ENCODE data around the gene KNG1. TPM values are rescaled to one million over a fixed set of nuclear protein-coding genes. Genes with fewer than 3 reads are reported as not detected.

KNG1 gene
- total RNA-seq, 6 donors from 2014 or later: 0.46 to 0.51 TPM; not detected in 4

DNA sequence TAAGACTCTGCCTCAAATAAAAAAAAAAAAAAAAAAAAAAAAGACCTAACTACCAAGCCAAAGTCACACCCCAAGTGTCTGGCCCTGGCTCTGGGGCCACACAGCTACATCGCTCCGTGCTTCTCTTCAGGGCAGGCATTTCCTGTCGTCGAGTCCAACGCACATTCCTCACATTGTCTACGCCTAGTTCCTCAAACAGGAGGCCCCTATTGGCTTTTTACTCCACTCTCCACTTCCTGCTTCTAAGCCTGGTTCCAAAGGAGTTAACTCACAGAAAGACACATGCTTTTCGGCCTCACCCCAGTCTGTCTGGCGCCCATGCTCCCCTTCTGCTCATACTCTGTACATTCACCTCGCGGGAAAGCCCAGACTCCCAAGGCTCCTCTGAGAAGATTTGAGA lies 28.8 kb downstream of the KNG1 start:
- WGBS, 2 donors: 14 to 18% methylated on average over 10 of the region's 10 CpGs
- ATAC-seq (ENCODE audit: low FRiP score in 2 of 2): peak; percentile 88 to 90
- Histone ChIP-seq H3K36me3 (no peaks in the 10 kb centered on the region), H3K27me3 (no peaks in the 10 kb centered on the region), H3K27ac (peak overlapping the region in 1 of 4 donors; percentile 14), H3K9me3 (no peaks in the 10 kb centered on the region), H3K4me1 (peaks cover 0 to 6% (median 1%) of the 10 kb centered on the region in 4 donors), H3K4me3 (no peak overlapping the region)
- peak in 1 of 2 donors; percentile 55 for DNase-seq
- no peak for TF ChIP-seq POLR2AphosphoS5 (IDR thresholded peaks at IDR 0.05)
- TF ChIP-seq EP300 (IDR thresholded peaks at IDR 0.05): no peak
- TF ChIP-seq POLR2A (IDR thresholded peaks at IDR 0.05): no peak
- TF ChIP-seq, protein P1, sequence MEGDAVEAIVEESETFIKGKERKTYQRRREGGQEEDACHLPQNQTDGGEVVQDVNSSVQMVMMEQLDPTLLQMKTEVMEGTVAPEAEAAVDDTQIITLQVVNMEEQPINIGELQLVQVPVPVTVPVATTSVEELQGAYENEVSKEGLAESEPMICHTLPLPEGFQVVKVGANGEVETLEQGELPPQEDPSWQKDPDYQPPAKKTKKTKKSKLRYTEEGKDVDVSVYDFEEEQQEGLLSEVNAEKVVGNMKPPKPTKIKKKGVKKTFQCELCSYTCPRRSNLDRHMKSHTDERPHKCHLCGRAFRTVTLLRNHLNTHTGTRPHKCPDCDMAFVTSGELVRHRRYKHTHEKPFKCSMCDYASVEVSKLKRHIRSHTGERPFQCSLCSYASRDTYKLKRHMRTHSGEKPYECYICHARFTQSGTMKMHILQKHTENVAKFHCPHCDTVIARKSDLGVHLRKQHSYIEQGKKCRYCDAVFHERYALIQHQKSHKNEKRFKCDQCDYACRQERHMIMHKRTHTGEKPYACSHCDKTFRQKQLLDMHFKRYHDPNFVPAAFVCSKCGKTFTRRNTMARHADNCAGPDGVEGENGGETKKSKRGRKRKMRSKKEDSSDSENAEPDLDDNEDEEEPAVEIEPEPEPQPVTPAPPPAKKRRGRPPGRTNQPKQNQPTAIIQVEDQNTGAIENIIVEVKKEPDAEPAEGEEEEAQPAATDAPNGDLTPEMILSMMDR (IDR thresholded peaks at IDR 0.05): no peak

DNA sequence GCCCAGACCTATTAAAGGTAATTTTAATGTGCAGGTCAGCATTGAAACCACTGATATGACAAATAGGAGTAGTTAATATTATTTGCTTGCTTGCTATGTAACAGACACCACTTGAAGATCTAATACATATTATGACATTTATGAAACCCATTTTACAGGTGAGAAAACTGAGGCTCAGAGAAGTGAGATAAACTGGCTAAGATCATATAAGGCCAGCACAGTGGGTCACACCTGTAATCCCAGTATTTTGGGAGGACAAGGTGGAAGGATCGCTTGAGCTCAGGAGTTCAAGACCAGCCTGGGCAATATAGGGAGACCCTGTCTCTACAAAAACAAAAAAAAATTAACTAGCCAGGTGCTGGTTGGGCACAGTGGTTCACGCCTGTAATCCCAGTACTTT lies 33.2 kb downstream of the KNG1 start:
- 97 to 100% methylated on average over 2 of the region's 2 CpGs for WGBS, 2 donors
- Histone ChIP-seq H3K36me3 (no peaks in the 10 kb centered on the region), H3K27ac (no peak overlapping the region), H3K27me3 (no peaks in the 10 kb centered on the region), H3K9me3 (no peaks in the 10 kb centered on the region), H3K4me1 (peaks cover 0 to 7% (median 3%) of the 10 kb centered on the region in 4 donors), H3K4me3 (no peak overlapping the region)
- TF ChIP-seq POLR2A (IDR thresholded peaks at IDR 0.05) (no peak), EP300 (IDR thresholded peaks at IDR 0.05) (no peak), POLR2AphosphoS5 (IDR thresholded peaks at IDR 0.05) (no peak)
- TF ChIP-seq, protein P1 (IDR thresholded peaks at IDR 0.05): no peak
- DNase-seq: no peak
- ATAC-seq (ENCODE audit: low FRiP score in 2 of 2): no peak

DNA sequence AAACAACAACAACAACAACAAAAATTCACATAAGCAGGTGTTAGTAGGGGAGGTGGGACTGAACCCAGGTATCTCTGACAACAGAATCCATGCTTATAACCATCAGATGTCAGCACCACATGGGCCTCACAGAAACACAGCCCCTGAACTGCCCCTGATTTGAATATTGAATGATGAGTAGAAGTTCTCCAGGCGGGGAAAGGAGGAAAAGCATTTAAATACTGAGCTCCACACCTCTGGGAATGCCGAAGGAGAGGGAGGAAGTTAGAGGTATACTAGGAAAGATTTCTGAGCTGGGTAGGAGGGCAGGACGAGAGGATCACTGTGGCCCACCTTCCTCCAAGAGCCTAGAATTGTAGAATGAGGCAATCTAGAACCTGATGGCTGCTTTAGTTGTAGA lies 34.3 kb downstream of the KNG1 start:
- ATAC-seq (ENCODE audit: low FRiP score in 2 of 2): no peak
- Histone ChIP-seq H3K4me1 (peaks cover 0 to 4% (median 0%) of the 10 kb centered on the region in 4 donors), H3K27me3 (no peaks in the 10 kb centered on the region), H3K9me3 (no peaks in the 10 kb centered on the region), H3K4me3 (no peak overlapping the region), H3K36me3 (no peaks in the 10 kb centered on the region), H3K27ac (no peak overlapping the region)
- no peak for DNase-seq
- 66 to 68% methylated on average over 3 of the region's 3 CpGs for WGBS, 2 donors
- TF ChIP-seq POLR2AphosphoS5 (IDR thresholded peaks at IDR 0.05): no peak
- TF ChIP-seq POLR2A (IDR thresholded peaks at IDR 0.05): no peak
- TF ChIP-seq, protein P1 (IDR thresholded peaks at IDR 0.05): no peak
- no peak for TF ChIP-seq EP300 (IDR thresholded peaks at IDR 0.05)

DNA sequence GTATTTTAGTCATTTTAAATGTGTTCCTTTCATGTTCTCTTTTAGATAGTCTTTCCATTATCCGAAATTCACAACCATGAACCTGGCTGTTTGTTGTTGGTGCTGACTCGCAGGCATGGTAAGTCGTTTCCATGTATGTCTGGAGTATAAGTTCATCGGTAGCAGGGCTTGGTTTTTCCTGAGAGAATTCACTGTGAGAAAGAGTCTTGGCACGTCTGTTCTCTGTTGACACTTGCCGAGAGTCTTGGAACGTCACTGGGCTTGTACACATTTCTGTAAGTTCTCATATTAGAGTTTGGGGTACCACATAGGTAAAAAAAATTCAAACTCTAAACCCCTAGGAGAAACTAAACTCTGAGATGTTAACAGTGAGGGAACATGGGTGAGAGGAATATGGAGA lies 36.8 kb downstream of the KNG1 start:
- no peaks in the 10 kb centered on the region for H3K27me3 ChIP-seq
- TF ChIP-seq, protein P1 (IDR thresholded peaks at IDR 0.05): no peak
- TF ChIP-seq POLR2A (IDR thresholded peaks at IDR 0.05): no peak
- TF ChIP-seq POLR2AphosphoS5 (IDR thresholded peaks at IDR 0.05): no peak
- no peak for TF ChIP-seq EP300 (IDR thresholded peaks at IDR 0.05)
- H3K36me3 ChIP-seq: no peaks in the 10 kb centered on the region
- 70 to 90% methylated on average over 7 of the region's 7 CpGs for WGBS, 2 donors
- H3K9me3 ChIP-seq: no peaks in the 10 kb centered on the region
- H3K4me1 ChIP-seq: peaks cover 0 to 4% (median 0%) of the 10 kb centered on the region in 4 donors
- no peak overlapping the region for H3K4me3 ChIP-seq
- ATAC-seq (ENCODE audit: low FRiP score in 2 of 2) (no peak), DNase-seq (no peak)
- no peak overlapping the region for H3K27ac ChIP-seq

DNA sequence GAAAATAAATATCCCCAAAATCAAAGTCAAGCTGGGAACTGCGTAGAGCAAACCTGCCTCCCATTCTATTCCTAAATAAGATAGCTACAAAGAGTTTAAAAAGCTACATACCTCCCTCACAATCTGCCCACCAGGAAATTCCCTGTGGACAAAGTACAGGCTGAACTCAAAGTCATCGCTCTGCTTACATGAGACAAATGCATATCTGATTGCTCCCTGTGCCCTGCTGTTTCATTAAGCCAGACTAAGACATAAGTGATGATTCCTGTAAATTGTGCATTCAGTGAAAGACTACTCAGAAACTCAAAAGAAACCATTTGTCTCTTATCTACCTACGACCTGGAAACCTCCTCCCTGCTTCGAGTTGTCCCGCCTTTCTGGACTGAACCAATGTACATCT lies 37.7 kb downstream of the KNG1 start:
- WGBS, 2 donors: 88 to 95% methylated on average over 5 of the region's 5 CpGs
- no peaks in the 10 kb centered on the region for H3K9me3 ChIP-seq
- no peaks in the 10 kb centered on the region for H3K27me3 ChIP-seq
- DNase-seq: no peak
- TF ChIP-seq, protein P1 (IDR thresholded peaks at IDR 0.05): no peak
- TF ChIP-seq EP300 (IDR thresholded peaks at IDR 0.05): no peak
- TF ChIP-seq POLR2A (IDR thresholded peaks at IDR 0.05): no peak
- no peak for TF ChIP-seq POLR2AphosphoS5 (IDR thresholded peaks at IDR 0.05)
- ATAC-seq (ENCODE audit: low FRiP score in 2 of 2): no peak
- no peaks in the 10 kb centered on the region for H3K36me3 ChIP-seq
- no peak overlapping the region for H3K27ac ChIP-seq
- H3K4me3 ChIP-seq: no peak overlapping the region
- H3K4me1 ChIP-seq: peaks cover 0 to 4% (median 0%) of the 10 kb centered on the region in 4 donors
